ENCODE measurements around the gene CD300LB.
A peak's percentile ranks its signal among the peaks of the same experiment; 100 is the strongest.

Gene CD300LB

GRCh38 chr17:74547736-74548135 lies 16.5 kb upstream of the CD300LB start:
- ATAC-seq (ENCODE audit: insufficient read depth, low read depth) = peak; percentile 60; the same call in 2 of the 3 replicates
- Histone ChIP-seq H3K79me2 (ENCODE audit: insufficient read depth, low read length) (no peaks in the 10 kb centered on the region), H3K4me3 (ENCODE audit: low read depth in 1 of 2, low read length in 2 of 2) (no peak overlapping the region), H3K4me1 (ENCODE audit: insufficient read depth, low read length) (0 out of 2 replicates have a peak, but pooled peaks cover 3% of the 10 kb centered on the region), H3K4me2 (ENCODE audit: insufficient read depth, low read length) (no peak overlapping the region), H4K20me1 (ENCODE audit: insufficient read depth, low read length) (no peaks in the 10 kb centered on the region; the same call in 1 of the 2 replicates), H3K9ac (ENCODE audit: low read depth, low read length) (no peak overlapping the region), H2AFZ (ENCODE audit: low read depth, low read length) (no peak overlapping the region), H3K36me3 (ENCODE audit: insufficient read depth, low read length) (no peaks in the 10 kb centered on the region), H3K27me3 (ENCODE audit: insufficient read depth, low read length, poor library complexity) (peaks cover 2% of the 10 kb centered on the region), H3K27ac (ENCODE audit: low read length) (no peak overlapping the region), H3K9me3 (ENCODE audit: insufficient read depth, low read length, severe bottlenecking) (no peaks in the 10 kb centered on the region)
- DNase-seq = peak; percentile 39
- no peak for TF ChIP-seq EZH2 (IDR thresholded peaks at IDR 0.05; ENCODE audit: borderline replicate concordance, low read depth, low read length, severe bottlenecking)
- TF ChIP-seq, protein P1, sequence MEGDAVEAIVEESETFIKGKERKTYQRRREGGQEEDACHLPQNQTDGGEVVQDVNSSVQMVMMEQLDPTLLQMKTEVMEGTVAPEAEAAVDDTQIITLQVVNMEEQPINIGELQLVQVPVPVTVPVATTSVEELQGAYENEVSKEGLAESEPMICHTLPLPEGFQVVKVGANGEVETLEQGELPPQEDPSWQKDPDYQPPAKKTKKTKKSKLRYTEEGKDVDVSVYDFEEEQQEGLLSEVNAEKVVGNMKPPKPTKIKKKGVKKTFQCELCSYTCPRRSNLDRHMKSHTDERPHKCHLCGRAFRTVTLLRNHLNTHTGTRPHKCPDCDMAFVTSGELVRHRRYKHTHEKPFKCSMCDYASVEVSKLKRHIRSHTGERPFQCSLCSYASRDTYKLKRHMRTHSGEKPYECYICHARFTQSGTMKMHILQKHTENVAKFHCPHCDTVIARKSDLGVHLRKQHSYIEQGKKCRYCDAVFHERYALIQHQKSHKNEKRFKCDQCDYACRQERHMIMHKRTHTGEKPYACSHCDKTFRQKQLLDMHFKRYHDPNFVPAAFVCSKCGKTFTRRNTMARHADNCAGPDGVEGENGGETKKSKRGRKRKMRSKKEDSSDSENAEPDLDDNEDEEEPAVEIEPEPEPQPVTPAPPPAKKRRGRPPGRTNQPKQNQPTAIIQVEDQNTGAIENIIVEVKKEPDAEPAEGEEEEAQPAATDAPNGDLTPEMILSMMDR (IDR thresholded peaks at IDR 0.05; ENCODE audit: borderline replicate concordance, extremely low read depth, low read length, poor library complexity, severe bottlenecking) = no peak

DNA sequence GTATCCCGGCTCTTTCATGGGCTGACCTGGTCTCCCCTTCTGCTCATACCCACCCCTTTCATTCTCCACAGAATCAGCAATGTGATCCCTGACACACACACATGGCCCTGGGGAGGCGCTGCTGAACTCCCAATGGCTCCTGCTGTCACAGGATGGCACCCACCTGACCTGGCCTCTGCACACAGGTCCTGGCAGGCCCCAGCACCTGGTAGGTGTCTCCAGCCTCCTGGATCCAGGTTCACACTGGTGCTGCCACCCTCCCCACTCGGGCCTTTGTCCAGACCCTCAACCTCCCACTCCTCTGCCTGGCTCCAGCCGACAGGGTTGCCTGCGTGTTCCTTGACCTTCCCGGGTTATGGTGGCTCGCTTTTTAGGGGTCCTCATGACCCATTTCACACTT lies 16.0 kb upstream of the CD300LB start:
- ATAC-seq (ENCODE audit: insufficient read depth, low read depth) (no peak), DNase-seq (no peak)
- no peak overlapping the region for H3K4me3 ChIP-seq (ENCODE audit: low read depth in 1 of 2, low read length in 2 of 2)
- no peaks in the 10 kb centered on the region for H3K27me3 ChIP-seq (ENCODE audit: insufficient read depth, low read length, poor library complexity)
- H3K4me2 ChIP-seq (ENCODE audit: insufficient read depth, low read length) = no peak overlapping the region
- H3K9me3 ChIP-seq (ENCODE audit: insufficient read depth, low read length, severe bottlenecking) = no peaks in the 10 kb centered on the region
- H3K36me3 ChIP-seq (ENCODE audit: insufficient read depth, low read length) = no peaks in the 10 kb centered on the region
- H3K4me1 ChIP-seq (ENCODE audit: insufficient read depth, low read length) = 0 out of 2 replicates have a peak, but pooled peaks cover 3% of the 10 kb centered on the region
- no peak overlapping the region for H2AFZ ChIP-seq (ENCODE audit: low read depth, low read length)
- TF ChIP-seq, protein P1 (IDR thresholded peaks at IDR 0.05; ENCODE audit: borderline replicate concordance, extremely low read depth, low read length, poor library complexity, severe bottlenecking) = no peak
- TF ChIP-seq EZH2 (IDR thresholded peaks at IDR 0.05; ENCODE audit: borderline replicate concordance, low read depth, low read length, severe bottlenecking) = no peak
- H3K9ac ChIP-seq (ENCODE audit: low read depth, low read length) = no peak overlapping the region
- H3K79me2 ChIP-seq (ENCODE audit: insufficient read depth, low read length) = no peaks in the 10 kb centered on the region
- no peak overlapping the region for H3K27ac ChIP-seq (ENCODE audit: low read length)
- H4K20me1 ChIP-seq (ENCODE audit: insufficient read depth, low read length) = no peaks in the 10 kb centered on the region; the same call in 1 of the 2 replicates

GRCh38 chr17:74546586-74546985 lies 15.3 kb upstream of the CD300LB start:
- ATAC-seq (ENCODE audit: insufficient read depth, low read depth) (no peak), DNase-seq (no peak)
- H3K4me3 ChIP-seq (ENCODE audit: low read depth in 1 of 2, low read length in 2 of 2) = no peak overlapping the region
- H3K9ac ChIP-seq (ENCODE audit: low read depth, low read length) = no peak overlapping the region
- H2AFZ ChIP-seq (ENCODE audit: low read depth, low read length) = no peak overlapping the region
- TF ChIP-seq EZH2 (IDR thresholded peaks at IDR 0.05; ENCODE audit: borderline replicate concordance, low read depth, low read length, severe bottlenecking) = no peak
- TF ChIP-seq, protein P1 (IDR thresholded peaks at IDR 0.05; ENCODE audit: borderline replicate concordance, extremely low read depth, low read length, poor library complexity, severe bottlenecking) = no peak
- 0 out of 2 replicates have a peak, but pooled peaks cover 3% of the 10 kb centered on the region for H3K4me1 ChIP-seq (ENCODE audit: insufficient read depth, low read length)
- H3K4me2 ChIP-seq (ENCODE audit: insufficient read depth, low read length) = no peak overlapping the region
- no peaks in the 10 kb centered on the region for H3K9me3 ChIP-seq (ENCODE audit: insufficient read depth, low read length, severe bottlenecking)
- H3K79me2 ChIP-seq (ENCODE audit: insufficient read depth, low read length) = no peaks in the 10 kb centered on the region
- H3K27me3 ChIP-seq (ENCODE audit: insufficient read depth, low read length, poor library complexity) = no peaks in the 10 kb centered on the region
- no peak overlapping the region for H3K27ac ChIP-seq (ENCODE audit: low read length)
- H4K20me1 ChIP-seq (ENCODE audit: insufficient read depth, low read length) = no peaks in the 10 kb centered on the region; the same call in 1 of the 2 replicates
- no peaks in the 10 kb centered on the region for H3K36me3 ChIP-seq (ENCODE audit: insufficient read depth, low read length)

Data from DND-41 (cell line).